Measurements from ENCODE around the gene NQO2.

Gene NQO2

DNA sequence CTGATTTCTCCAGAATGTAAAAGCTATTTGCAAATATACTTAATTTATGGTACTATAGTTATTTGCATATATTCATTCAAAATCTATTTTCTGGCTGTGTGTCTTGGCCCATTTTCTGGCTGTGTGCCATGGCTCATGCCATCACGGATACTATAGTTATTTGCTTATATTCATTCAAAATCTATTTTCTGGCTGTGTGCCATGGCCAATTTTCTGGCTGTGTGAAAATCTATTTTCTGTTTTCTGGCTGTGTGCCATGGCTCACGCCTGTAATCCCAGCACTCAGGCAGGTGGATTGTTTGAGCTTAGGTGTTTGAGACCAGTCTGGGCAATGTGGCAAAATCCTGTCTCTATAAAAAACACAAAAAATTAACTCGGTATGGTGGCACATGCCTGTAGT lies 39.7 kb downstream of the NQO2 start:
- no peaks in the 10 kb centered on the region for H3K9me2 ChIP-seq (ENCODE audit: low read depth, low read length)
- no peaks in the 10 kb centered on the region for H3K9me3 ChIP-seq (ENCODE audit: low read length)
- no peak overlapping the region for H3K4me3 ChIP-seq (ENCODE audit: low read depth, low read length, poor library complexity, severe bottlenecking)
- peaks cover 7% of the 10 kb centered on the region for H3K4me1 ChIP-seq (ENCODE audit: insufficient read depth, low read length, severe bottlenecking)
- H3K9ac ChIP-seq (ENCODE audit: low read length): no peak overlapping the region
- no peaks in the 10 kb centered on the region; the same call in 1 of the 2 replicates for H3K36me3 ChIP-seq (ENCODE audit: insufficient read depth, low read length)
- H3K4me2 ChIP-seq (ENCODE audit: low read length): no peak overlapping the region
- H3F3A ChIP-seq (ENCODE audit: insufficient read depth, low read length): no peaks in the 10 kb centered on the region
- H4K20me1 ChIP-seq (ENCODE audit: insufficient read depth, low read length): no peaks in the 10 kb centered on the region
- H3K79me2 ChIP-seq (ENCODE audit: insufficient read depth, low read length): no peaks in the 10 kb centered on the region
- TF ChIP-seq, protein P1, sequence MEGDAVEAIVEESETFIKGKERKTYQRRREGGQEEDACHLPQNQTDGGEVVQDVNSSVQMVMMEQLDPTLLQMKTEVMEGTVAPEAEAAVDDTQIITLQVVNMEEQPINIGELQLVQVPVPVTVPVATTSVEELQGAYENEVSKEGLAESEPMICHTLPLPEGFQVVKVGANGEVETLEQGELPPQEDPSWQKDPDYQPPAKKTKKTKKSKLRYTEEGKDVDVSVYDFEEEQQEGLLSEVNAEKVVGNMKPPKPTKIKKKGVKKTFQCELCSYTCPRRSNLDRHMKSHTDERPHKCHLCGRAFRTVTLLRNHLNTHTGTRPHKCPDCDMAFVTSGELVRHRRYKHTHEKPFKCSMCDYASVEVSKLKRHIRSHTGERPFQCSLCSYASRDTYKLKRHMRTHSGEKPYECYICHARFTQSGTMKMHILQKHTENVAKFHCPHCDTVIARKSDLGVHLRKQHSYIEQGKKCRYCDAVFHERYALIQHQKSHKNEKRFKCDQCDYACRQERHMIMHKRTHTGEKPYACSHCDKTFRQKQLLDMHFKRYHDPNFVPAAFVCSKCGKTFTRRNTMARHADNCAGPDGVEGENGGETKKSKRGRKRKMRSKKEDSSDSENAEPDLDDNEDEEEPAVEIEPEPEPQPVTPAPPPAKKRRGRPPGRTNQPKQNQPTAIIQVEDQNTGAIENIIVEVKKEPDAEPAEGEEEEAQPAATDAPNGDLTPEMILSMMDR (IDR thresholded peaks at IDR 0.05; ENCODE audit: low read length): no peak
- no peak for TF ChIP-seq EZH2 (IDR thresholded peaks at IDR 0.05; ENCODE audit: borderline replicate concordance, low read length)
- no peaks in the 10 kb centered on the region; the same call in 1 of the 2 replicates for H3K27me3 ChIP-seq (ENCODE audit: insufficient read depth, low read length)
- no peak overlapping the region for H3K27ac ChIP-seq (ENCODE audit: low read depth, low read length, poor library complexity, severe bottlenecking)
- H2AFZ ChIP-seq (ENCODE audit: low read length): no peak overlapping the region

DNA sequence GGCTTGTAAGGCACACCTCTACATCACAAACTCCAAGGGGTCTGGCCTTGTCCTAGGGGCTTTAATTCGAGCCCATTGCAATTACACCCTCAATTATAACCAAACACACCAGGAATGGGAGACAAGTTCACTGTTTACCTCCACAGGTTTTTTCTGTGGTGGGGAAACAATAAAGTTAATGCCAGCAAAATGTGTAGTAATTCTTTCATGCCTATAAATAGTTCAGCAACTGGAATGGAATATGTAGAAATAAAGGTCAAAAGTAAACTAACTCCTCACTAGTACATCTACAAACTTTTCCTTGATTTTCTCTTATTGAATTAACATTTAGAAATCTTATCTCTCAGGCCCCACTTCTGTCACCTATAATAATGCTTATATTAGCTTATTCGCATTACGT lies 41.5 kb downstream of the NQO2 start:
- Histone ChIP-seq H3K4me3 (ENCODE audit: low read depth, low read length, poor library complexity, severe bottlenecking) (no peak overlapping the region), H3K4me2 (ENCODE audit: low read length) (no peak overlapping the region), H3K27me3 (ENCODE audit: insufficient read depth, low read length) (no peaks in the 10 kb centered on the region), H2AFZ (ENCODE audit: low read length) (no peak overlapping the region), H3K9me2 (ENCODE audit: low read depth, low read length) (no peaks in the 10 kb centered on the region), H3K79me2 (ENCODE audit: insufficient read depth, low read length) (no peaks in the 10 kb centered on the region), H3K4me1 (ENCODE audit: insufficient read depth, low read length, severe bottlenecking) (peaks cover 7% of the 10 kb centered on the region), H3K36me3 (ENCODE audit: insufficient read depth, low read length) (no peaks in the 10 kb centered on the region), H3K9me3 (ENCODE audit: low read length) (no peaks in the 10 kb centered on the region), H3K9ac (ENCODE audit: low read length) (no peak overlapping the region), H3K27ac (ENCODE audit: low read depth, low read length, poor library complexity, severe bottlenecking) (no peak overlapping the region), H4K20me1 (ENCODE audit: insufficient read depth, low read length) (no peaks in the 10 kb centered on the region), H3F3A (ENCODE audit: insufficient read depth, low read length) (no peaks in the 10 kb centered on the region)
- TF ChIP-seq, protein P1 (IDR thresholded peaks at IDR 0.05; ENCODE audit: low read length): no peak
- no peak for TF ChIP-seq EZH2 (IDR thresholded peaks at IDR 0.05; ENCODE audit: borderline replicate concordance, low read length)

DNA sequence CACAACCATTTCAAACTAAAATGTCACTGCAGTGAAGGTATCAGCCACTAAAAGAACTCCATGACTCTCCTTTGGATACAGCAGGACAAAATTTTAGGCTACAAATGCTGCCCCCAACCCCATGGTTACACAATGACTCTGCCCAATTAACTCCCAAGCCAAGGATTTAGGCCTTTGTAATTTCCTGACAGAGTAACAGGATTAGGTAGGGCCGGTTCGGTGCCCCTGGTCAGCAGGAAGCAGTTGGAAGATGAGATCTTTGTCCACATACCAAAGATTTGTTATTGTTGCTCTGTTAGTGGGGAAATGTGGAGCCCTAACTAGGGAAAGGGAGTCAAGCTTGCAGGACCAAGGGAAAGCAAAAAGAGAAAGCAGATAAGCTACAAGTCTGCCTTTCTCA lies 41.9 kb downstream of the NQO2 start:
- Histone ChIP-seq H3K4me1 (ENCODE audit: insufficient read depth, low read length, severe bottlenecking) (peaks cover 7% of the 10 kb centered on the region), H3K27me3 (ENCODE audit: insufficient read depth, low read length) (no peaks in the 10 kb centered on the region), H3K79me2 (ENCODE audit: insufficient read depth, low read length) (no peaks in the 10 kb centered on the region), H3K4me2 (ENCODE audit: low read length) (no peak overlapping the region), H3F3A (ENCODE audit: insufficient read depth, low read length) (no peaks in the 10 kb centered on the region), H3K27ac (ENCODE audit: low read depth, low read length, poor library complexity, severe bottlenecking) (no peak overlapping the region), H3K4me3 (ENCODE audit: low read depth, low read length, poor library complexity, severe bottlenecking) (no peak overlapping the region), H2AFZ (ENCODE audit: low read length) (no peak overlapping the region), H3K9ac (ENCODE audit: low read length) (no peak overlapping the region), H4K20me1 (ENCODE audit: insufficient read depth, low read length) (no peaks in the 10 kb centered on the region), H3K9me2 (ENCODE audit: low read depth, low read length) (no peaks in the 10 kb centered on the region), H3K9me3 (ENCODE audit: low read length) (no peaks in the 10 kb centered on the region), H3K36me3 (ENCODE audit: insufficient read depth, low read length) (no peaks in the 10 kb centered on the region)
- TF ChIP-seq, protein P1 (IDR thresholded peaks at IDR 0.05; ENCODE audit: low read length): no peak
- no peak for TF ChIP-seq EZH2 (IDR thresholded peaks at IDR 0.05; ENCODE audit: borderline replicate concordance, low read length)
